Neural cell (in vitro differentiated cells): ENCODE results near the gene TESK1. TPM values are rescaled to one million over a fixed set of nuclear protein-coding genes. Genes with fewer than 3 reads are reported as not detected.

Source experiments
- H2AFZ ChIP-seq: fragments of 200-600, 300-800 bp; sonication (generic), shearing (Covaris generic); 2 replicates; pipeline ENCODE4 v1.6.0; 2014; ENCODE audit warnings: low read depth, mild to moderate bottlenecking, antibody characterized with exemption, low read length, moderate library complexity
- H3F3A ChIP-seq: fragments of 200-600 bp; shearing (Covaris generic); 2 replicates; pipeline ENCODE4 v1.6.1; 2016; ENCODE audit warnings: mild to moderate bottlenecking, moderate library complexity, mixed read lengths, antibody characterized with exemption, low read length; ENCODE audit not compliant: insufficient read depth, poor library complexity, severe bottlenecking
- H3K27ac ChIP-seq: fragments of 200-600, 300-800 bp; sonication (generic), shearing (Covaris generic); 2 replicates; pipeline ENCODE4 v1.5.1; 2014; ENCODE audit warnings: mild to moderate bottlenecking, low read length, moderate library complexity
- H3K27me3 ChIP-seq: fragments of 300-800, 200-600 bp; sonication (generic), shearing (Covaris generic); 2 replicates; pipeline ENCODE4 v1.6.0; 2014; ENCODE audit warnings: mild to moderate bottlenecking, low read depth, low read length, moderate library complexity; ENCODE audit not compliant: insufficient read depth
- H3K36me3 ChIP-seq: fragments of 300-800, 200-600 bp; sonication (generic), shearing (Covaris generic); 2 replicates; pipeline ENCODE4 v1.5.1; 2014; ENCODE audit warnings: mild to moderate bottlenecking, antibody characterized with exemption, low read length, moderate library complexity; ENCODE audit not compliant: insufficient read depth
- H3K4me2 ChIP-seq: fragments of 300-800, 200-600 bp; sonication (generic), shearing (Covaris generic); 2 replicates; pipeline ENCODE4 v1.6.0; 2014; ENCODE audit warnings: mild to moderate bottlenecking, low read length
- H3K4me3 ChIP-seq: fragments of 300-800, 200-600 bp; sonication (generic), shearing (Covaris generic); 2 replicates; pipeline ENCODE4 v1.5.1; 2014; ENCODE audit warnings: mild to moderate bottlenecking, low read length, moderate library complexity
- H3K79me2 ChIP-seq: fragments of 200-600 bp; shearing (Covaris generic); replicated peaks from 2 replicates; pipeline ENCODE4 v1.6.0; 2014; ENCODE audit warnings: mild to moderate bottlenecking, low read length, moderate library complexity; ENCODE audit not compliant: insufficient read depth
- H3K9ac ChIP-seq: fragments of 300-800, 200-600 bp; sonication (generic), shearing (Covaris generic); 2 replicates; pipeline ENCODE4 v1.6.1; 2016; ENCODE audit warnings: mild to moderate bottlenecking, low read length, mixed read lengths
- H3K9me2 ChIP-seq: fragments of 200-600 bp; shearing (Covaris generic); 2 replicates; pipeline ENCODE4 v1.6.1; 2016; ENCODE audit warnings: mild to moderate bottlenecking, low read length, mixed read lengths; ENCODE audit not compliant: insufficient read depth
- H3K9me3 ChIP-seq: fragments of 200-600, 300-800 bp; sonication (generic), shearing (Covaris generic); 2 replicates; pipeline ENCODE4 v1.6.1; 2016; ENCODE audit warnings: mild to moderate bottlenecking, mixed run types, low read length, moderate library complexity, mixed read lengths
- H4K20me1 ChIP-seq: fragments of 200-600 bp; shearing (Covaris generic); 2 replicates; pipeline ENCODE4 v1.6.1; 2016; ENCODE audit warnings: mild to moderate bottlenecking, mixed run types; ENCODE audit not compliant: insufficient read depth
- EP300 ChIP-seq: fragments of 450-650 bp; conservative IDR thresholded peaks from 2 replicates; pipeline ENCODE4 v1.6.1; 2014; ENCODE audit warnings: antibody characterized with exemption, mild to moderate bottlenecking, moderate library complexity; ENCODE audit not compliant: poor library complexity, severe bottlenecking
- EZH2 ChIP-seq: fragments of 200-600, 300-800 bp; shearing (Covaris generic), sonication (generic); IDR thresholded peaks from 2 replicates; pipeline ENCODE4 v1.6.1; 2014; ENCODE audit warnings: antibody characterized with exemption, low read length, borderline replicate concordance, mild to moderate bottlenecking; ENCODE audit not compliant: insufficient read depth, poor library complexity, severe bottlenecking
- MXI1 ChIP-seq: fragments of 450-650 bp; conservative IDR thresholded peaks from 2 replicates; pipeline ENCODE4 v1.6.1; 2014; ENCODE audit warnings: antibody characterized with exemption, mild to moderate bottlenecking; ENCODE audit not compliant: poor library complexity, severe bottlenecking
- POLR2AphosphoS5 ChIP-seq: IDR thresholded peaks from 2 replicates; pipeline ENCODE4 v1.6.1; 2012
- RAD21 ChIP-seq: fragments of 450-650 bp; conservative IDR thresholded peaks from 2 replicates; pipeline ENCODE4 v1.6.1; 2014; ENCODE audit warnings: antibody characterized with exemption, mild to moderate bottlenecking, moderate library complexity
- REST ChIP-seq: IDR thresholded peaks from 2 replicates; pipeline ENCODE4 v1.6.1; 2012; ENCODE audit warnings: borderline replicate concordance
- SMC3 ChIP-seq: fragments of 450-650 bp; conservative IDR thresholded peaks from 2 replicates; pipeline ENCODE4 v1.6.1; 2014; ENCODE audit warnings: antibody characterized with exemption, mild to moderate bottlenecking, moderate library complexity; ENCODE audit not compliant: poor library complexity
- TAF1 ChIP-seq: IDR thresholded peaks from 2 replicates; pipeline ENCODE4 v1.6.1; 2012; ENCODE audit warnings: low read depth
- polyA plus RNA-seq: library from polyadenylated mRNA; depleted of rRNA; stranded (reverse); fragments of >200 nt; gene quantifications from 2 replicates; pipeline ENCODE4 v1.2.3, GENCODE V29; 2014
- TF ChIP-seq, protein P1 (sequence below): fragments of 450-650 bp; IDR thresholded peaks from 2 replicates; pipeline ENCODE4 v1.5.1; 2014; ENCODE audit warnings: antibody characterized with exemption, mild to moderate bottlenecking, moderate library complexity; ENCODE audit not compliant: poor library complexity, severe bottlenecking

The TESK1 gene
- polyA plus RNA-seq, 1 donor from 2014 or later = 37.9 TPM

- no peaks in the 10 kb centered on the region for H4K20me1 ChIP-seq
- no peaks in the 10 kb centered on the region for H3K79me2 ChIP-seq
- no peak overlapping the region for H3K4me2 ChIP-seq
- no peaks in the 10 kb centered on the region for H3K9me2 ChIP-seq
- H3K27me3 ChIP-seq = no peaks in the 10 kb centered on the region
- no peak overlapping the region for H3K4me3 ChIP-seq
- H3K9me3 ChIP-seq = no peaks in the 10 kb centered on the region
- no peak overlapping the region for H3K27ac ChIP-seq
- H2AFZ ChIP-seq = no peak overlapping the region
- TF ChIP-seq, protein P1, sequence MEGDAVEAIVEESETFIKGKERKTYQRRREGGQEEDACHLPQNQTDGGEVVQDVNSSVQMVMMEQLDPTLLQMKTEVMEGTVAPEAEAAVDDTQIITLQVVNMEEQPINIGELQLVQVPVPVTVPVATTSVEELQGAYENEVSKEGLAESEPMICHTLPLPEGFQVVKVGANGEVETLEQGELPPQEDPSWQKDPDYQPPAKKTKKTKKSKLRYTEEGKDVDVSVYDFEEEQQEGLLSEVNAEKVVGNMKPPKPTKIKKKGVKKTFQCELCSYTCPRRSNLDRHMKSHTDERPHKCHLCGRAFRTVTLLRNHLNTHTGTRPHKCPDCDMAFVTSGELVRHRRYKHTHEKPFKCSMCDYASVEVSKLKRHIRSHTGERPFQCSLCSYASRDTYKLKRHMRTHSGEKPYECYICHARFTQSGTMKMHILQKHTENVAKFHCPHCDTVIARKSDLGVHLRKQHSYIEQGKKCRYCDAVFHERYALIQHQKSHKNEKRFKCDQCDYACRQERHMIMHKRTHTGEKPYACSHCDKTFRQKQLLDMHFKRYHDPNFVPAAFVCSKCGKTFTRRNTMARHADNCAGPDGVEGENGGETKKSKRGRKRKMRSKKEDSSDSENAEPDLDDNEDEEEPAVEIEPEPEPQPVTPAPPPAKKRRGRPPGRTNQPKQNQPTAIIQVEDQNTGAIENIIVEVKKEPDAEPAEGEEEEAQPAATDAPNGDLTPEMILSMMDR = no peak
- no peak for TF ChIP-seq EZH2
- no peak for TF ChIP-seq MXI1
- TF ChIP-seq EP300 = no peak
- TF ChIP-seq SMC3 = no peak
- TF ChIP-seq POLR2AphosphoS5 = no peak
- no peak for TF ChIP-seq REST
- no peak for TF ChIP-seq RAD21
- no peak for TF ChIP-seq TAF1
- H3K9ac ChIP-seq = no peak overlapping the region
- no peaks in the 10 kb centered on the region for H3K36me3 ChIP-seq
- no peaks in the 10 kb centered on the region for H3F3A ChIP-seq
Measured at GRCh38 chr9:35598866-35599590, 6.0 kb upstream of the TESK1 start.

DNA sequence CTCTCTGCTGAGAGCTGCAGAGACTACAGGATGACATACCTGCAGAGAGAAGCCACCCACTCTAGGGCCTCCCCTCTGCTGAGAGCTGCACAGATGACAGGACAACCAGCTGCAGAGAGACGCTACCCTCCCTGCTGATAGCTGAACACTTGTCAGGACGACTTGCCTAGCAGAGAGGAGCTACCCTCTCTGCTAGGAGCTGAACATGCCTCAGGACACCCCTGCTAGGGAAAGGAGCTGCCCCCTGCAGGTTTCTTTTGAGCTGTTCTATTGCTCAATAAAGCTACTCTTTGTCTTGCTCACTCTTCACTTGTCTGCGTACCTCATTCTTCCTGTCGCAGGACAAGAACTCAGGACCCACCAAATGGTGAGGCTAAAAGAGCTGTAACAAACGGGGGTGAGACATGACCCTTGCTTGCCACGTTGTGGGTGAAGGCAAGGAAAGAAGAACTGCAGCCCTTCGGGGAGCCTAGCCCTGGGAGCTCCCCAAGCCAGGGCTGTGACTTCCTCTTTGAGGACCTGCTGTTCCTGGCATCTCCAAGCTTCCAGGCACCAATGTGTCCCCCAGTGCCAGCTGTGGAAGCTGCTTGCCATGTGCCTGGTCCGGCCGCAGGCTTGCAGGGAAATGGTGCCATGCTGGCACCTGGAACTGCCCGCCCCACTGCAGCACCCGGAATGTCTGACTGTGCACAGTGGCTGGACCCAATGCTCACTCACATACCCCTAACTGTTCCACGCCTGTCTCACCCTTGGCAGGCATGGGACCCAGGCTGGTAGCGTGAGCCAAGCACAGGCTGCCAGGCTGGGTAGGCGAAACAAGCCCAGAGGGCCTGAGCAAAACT lies 5.1 kb upstream of the TESK1 start:
- Histone ChIP-seq H3K9me2 (no peaks in the 10 kb centered on the region), H2AFZ (no peak overlapping the region), H3K9me3 (no peaks in the 10 kb centered on the region), H3K36me3 (no peaks in the 10 kb centered on the region), H3F3A (no peaks in the 10 kb centered on the region), H3K9ac (no peak overlapping the region), H3K27me3 (no peaks in the 10 kb centered on the region), H3K4me2 (no peak overlapping the region), H4K20me1 (no peaks in the 10 kb centered on the region), H3K79me2 (no peaks in the 10 kb centered on the region), H3K27ac (no peak overlapping the region), H3K4me3 (no peak overlapping the region)
- TF ChIP-seq RAD21 = no peak
- TF ChIP-seq EP300 = no peak
- TF ChIP-seq, protein P1 = no peak
- TF ChIP-seq MXI1 = no peak
- no peak for TF ChIP-seq REST
- no peak for TF ChIP-seq POLR2AphosphoS5
- TF ChIP-seq EZH2 = no peak
- TF ChIP-seq SMC3 = no peak
- no peak for TF ChIP-seq TAF1
